22Rv1 (cell line): Measurements from ENCODE around the gene MUL1.

ENCODE experiments used
- H3K27ac ChIP-seq: fragments of 450-650 bp; 2 replicates; pipeline ENCODE4 v1.5.1; 2017
- ZFX ChIP-seq: fragments of 450-650 bp; IDR thresholded peaks from 2 replicates; pipeline ENCODE4 v1.6.1; 2017; ENCODE audit warnings: antibody characterized with exemption, borderline replicate concordance
- TF ChIP-seq, protein P1 (sequence below): fragments of 450-650 bp; IDR thresholded peaks from 2 replicates; pipeline ENCODE4 v1.5.1; 2017; ENCODE audit warnings: mild to moderate bottlenecking

MUL1 gene

DNA sequence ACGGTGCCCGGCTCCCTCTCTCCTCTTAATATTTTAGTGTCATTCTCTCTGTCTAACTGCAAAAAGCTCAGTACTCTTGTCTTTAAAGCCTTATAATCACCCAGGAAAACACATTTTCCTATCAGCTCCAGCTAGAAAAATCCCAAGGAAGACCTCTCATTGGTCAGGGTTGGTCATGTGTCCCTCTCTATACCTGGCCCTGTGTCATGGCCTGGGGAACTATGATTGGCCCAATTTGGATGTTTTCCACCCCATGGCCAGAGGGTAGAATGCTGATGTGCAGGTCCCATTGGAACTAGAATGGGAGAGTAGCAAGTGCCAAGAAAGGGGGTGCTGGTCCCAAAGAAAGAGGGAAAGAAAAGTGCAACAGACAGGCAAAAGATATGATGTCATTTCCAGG lies 49.2 kb downstream of the MUL1 start:
- TF ChIP-seq, protein P1, sequence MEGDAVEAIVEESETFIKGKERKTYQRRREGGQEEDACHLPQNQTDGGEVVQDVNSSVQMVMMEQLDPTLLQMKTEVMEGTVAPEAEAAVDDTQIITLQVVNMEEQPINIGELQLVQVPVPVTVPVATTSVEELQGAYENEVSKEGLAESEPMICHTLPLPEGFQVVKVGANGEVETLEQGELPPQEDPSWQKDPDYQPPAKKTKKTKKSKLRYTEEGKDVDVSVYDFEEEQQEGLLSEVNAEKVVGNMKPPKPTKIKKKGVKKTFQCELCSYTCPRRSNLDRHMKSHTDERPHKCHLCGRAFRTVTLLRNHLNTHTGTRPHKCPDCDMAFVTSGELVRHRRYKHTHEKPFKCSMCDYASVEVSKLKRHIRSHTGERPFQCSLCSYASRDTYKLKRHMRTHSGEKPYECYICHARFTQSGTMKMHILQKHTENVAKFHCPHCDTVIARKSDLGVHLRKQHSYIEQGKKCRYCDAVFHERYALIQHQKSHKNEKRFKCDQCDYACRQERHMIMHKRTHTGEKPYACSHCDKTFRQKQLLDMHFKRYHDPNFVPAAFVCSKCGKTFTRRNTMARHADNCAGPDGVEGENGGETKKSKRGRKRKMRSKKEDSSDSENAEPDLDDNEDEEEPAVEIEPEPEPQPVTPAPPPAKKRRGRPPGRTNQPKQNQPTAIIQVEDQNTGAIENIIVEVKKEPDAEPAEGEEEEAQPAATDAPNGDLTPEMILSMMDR: no peak
- TF ChIP-seq ZFX: no peak

GRCh38 chr1:20454004-20454403 lies 53.9 kb downstream of the MUL1 start:
- H3K27ac ChIP-seq: no peak overlapping the region
- TF ChIP-seq ZFX: no peak
- TF ChIP-seq, protein P1: no peak

More for the DNA sequence above, 49.2 kb downstream of the MUL1 start:
- H3K27ac ChIP-seq: no peak overlapping the region

- no peak overlapping the region for H3K27ac ChIP-seq
- TF ChIP-seq, protein P1: no peak
- TF ChIP-seq ZFX: no peak
Measured at GRCh38 chr1:20449735-20450311, 58.1 kb downstream of the MUL1 start.
